Stimulated activated naive CD8-positive, alpha-beta T cell treated with anti-CD3 and anti-CD28 coated beads, Interleukin-15, Interleukin-2, amounts not matched to agents 100 U/mL and 50 U/mL, for 24 hours (primary cell): ENCODE results near the gene PHOSPHO1.
"Not testable (repeated sequence)": the region's sequence is repeated elsewhere in the genome, so short reads cannot be mapped to it uniquely, and the experiment has no call there.

Experiments
- ATAC-seq: fragments of 150-1000 bp; cut with Tn5 transposase; one replicate; pipeline ENCODE4 v1.10.0; 2021
- DNase-seq: peaks from one replicate; pipeline ENCODE4 v3.0.0; 2021

Gene PHOSPHO1

DNA sequence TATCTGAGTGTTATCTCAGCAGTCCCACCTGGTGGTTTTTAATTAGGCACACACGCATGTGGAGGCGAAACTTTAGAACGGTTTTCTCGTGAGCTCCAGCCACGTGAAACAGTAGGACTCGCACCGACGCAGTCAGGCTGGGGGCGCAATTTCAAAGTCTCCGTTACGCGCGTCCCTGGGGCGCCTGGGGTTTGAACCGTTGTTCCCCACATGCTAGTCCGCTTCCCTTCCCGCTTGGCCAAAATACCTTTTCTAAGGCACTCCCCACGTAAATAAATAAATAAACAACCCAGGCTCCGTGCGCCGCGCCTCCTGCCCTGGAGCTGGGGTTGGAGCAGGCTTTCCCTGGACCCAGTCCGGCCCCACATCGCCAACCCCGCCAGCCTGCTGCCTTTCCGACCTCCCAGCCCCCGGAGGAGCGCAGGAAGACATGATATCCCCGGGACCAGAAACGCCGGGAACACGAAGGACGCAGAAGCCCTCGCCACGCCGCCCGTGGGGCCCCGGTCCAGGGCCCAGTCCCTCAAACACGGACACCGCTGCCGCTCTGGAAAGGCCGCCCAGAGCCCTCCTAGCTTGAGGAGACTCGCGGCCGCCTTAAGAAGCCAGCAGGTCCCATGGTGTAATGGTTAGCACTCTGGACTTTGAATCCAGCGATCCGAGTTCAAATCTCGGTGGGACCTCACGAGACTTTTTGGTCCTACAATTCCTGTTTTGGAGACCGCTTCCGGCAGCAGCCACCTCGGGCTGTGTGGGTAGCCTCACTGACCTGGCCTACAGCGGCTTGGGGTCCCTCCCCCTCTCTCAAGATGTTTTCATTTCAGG is 38.5 kb downstream of the PHOSPHO1 start:
- peak; percentile 79 for ATAC-seq
- peak; percentile 90 for DNase-seq

GRCh38 chr17:49191409-49191916 is 39.1 kb downstream of the PHOSPHO1 start:
- DNase-seq (no peak), ATAC-seq (no peak)

DNA sequence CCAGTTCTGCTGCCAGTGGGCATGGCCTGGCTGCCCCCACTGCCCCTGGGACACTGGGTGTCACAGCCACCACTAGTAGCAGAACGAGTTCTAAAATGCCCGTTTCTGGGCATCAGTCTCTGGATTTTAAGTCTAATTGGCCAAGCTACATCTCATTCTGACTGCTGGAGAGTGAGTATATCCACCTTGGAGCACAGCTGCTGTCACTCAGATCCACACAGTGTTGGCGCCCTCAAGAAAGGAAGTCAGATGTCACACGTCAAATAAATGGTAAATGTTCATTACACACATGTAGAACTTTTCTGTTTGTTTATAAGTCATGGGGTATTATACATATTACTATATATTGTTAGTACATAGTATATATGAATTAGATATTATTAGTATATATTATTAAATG is 39.7 kb downstream of the PHOSPHO1 start:
- DNase-seq: no peak
- ATAC-seq: no peak

- DNase-seq (no peak), ATAC-seq (no peak)
Measured at GRCh38 chr17:49187301-49187700, 43.3 kb downstream of the PHOSPHO1 start.

- DNase-seq, ATAC-seq: not testable (repeated sequence)
Measured at GRCh38 chr17:49185381-49185780, 45.2 kb downstream of the PHOSPHO1 start.

DNA sequence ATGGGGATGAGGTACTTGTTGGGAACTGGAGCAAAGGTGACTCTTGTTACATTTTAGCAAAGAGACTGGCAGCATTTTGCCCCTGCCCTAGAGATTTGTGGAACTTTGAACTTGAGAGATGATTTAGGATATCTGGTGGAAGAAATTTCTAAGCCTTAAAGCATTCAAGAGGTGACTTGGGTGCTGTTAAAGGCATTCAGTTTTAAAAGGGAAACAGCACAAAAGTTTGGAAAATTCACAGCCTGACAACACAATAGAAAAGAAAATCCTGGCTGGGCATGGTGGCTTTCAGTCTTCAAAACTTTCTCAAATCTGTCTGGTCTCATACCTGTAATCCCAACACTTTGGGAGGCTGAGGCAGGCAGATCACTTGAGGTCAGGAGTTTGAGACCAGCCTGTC is 46.1 kb downstream of the PHOSPHO1 start:
- ATAC-seq, DNase-seq: not testable (repeated sequence)

DNA sequence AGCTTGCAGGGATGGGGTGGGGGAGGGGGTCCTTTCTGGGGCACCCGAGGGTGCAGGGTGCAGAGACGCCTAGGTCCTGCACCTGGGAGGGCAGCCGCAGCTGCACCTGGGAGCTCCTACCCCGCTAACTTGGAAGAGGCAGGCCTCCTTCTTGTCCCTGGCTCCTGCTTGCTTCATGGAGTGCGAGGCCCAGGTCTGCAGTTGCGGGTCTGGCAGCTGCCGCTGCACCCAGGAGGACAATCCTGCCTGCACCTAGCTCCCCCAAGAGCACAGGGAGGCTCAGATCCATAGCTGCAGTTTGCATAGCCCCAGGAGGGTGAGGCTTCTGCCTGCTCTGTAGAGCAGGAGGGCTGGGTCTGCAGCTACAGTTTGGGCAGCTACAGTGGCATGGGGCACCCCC is 46.8 kb downstream of the PHOSPHO1 start:
- DNase-seq: no peak

GRCh38 chr17:49183341-49183740 is 47.2 kb downstream of the PHOSPHO1 start:
- DNase-seq: no peak
- ATAC-seq: no peak

More for the DNA sequence above, 46.8 kb downstream of the PHOSPHO1 start:
- ATAC-seq: no peak

- DNase-seq: no peak
- no peak for ATAC-seq
Measured at GRCh38 chr17:49180998-49181635, 49.5 kb downstream of the PHOSPHO1 start.

- DNase-seq (peak; percentile 77), ATAC-seq (no peak)
Measured at GRCh38 chr17:49180303-49180702, 50.3 kb downstream of the PHOSPHO1 start.

DNA sequence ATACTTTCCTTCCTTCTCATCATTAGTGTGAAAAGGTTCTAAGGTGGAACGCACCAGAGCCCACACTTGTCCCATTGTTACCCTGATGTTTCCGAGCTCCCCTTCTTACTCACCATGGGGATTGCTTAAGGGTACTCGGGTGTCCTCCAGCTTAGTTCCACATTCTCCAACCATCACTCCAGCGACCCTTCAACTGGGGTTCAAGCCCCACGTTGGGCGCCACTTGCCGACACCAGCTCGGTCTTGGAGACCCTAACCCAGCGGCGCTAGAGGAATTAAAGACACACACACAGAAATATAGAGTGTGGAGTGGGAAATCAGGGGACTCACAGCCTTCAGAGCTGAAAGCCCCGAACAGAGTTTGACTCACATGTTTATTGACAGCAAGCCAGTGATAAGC is 54.6 kb downstream of the PHOSPHO1 start:
- not testable (repeated sequence) for DNase-seq, ATAC-seq
